HFFc6 (cell line): ENCODE measurements around the gene TTK. TPM values are rescaled to one million over a fixed set of nuclear protein-coding genes. Genes with fewer than 3 reads are reported as not detected.

Experiments used
- DNase-seq: peaks from one replicate; pipeline ENCODE4 v3.0.0-alpha.2; 2018
- H3K27ac Mint-ChIP-seq: 2 replicates; pipeline ENCODE4 v1.8.0; 2020; ENCODE audit warnings: mild to moderate bottlenecking, mixed read lengths
- H3K27me3 Mint-ChIP-seq: 2 replicates; pipeline ENCODE4 v1.8.0; 2021; ENCODE audit warnings: mild to moderate bottlenecking, moderate library complexity, mixed read lengths; ENCODE audit not compliant: insufficient read depth
- H3K36me3 Mint-ChIP-seq: 2 replicates; pipeline ENCODE4 v1.8.0; 2021; ENCODE audit warnings: low read depth, mixed read lengths
- H3K4me1 Mint-ChIP-seq: 2 replicates; pipeline ENCODE4 v1.8.0; 2020; ENCODE audit warnings: low read depth, mixed read lengths
- H3K4me3 Mint-ChIP-seq: 2 replicates; pipeline ENCODE4 v1.8.0; 2020; ENCODE audit warnings: mild to moderate bottlenecking, moderate library complexity, mixed read lengths
- H3K9me3 Mint-ChIP-seq: 2 replicates; pipeline ENCODE4 v1.8.0; 2020; ENCODE audit warnings: mild to moderate bottlenecking, mixed read lengths
- total RNA-seq, 6 experiments: library from RNA; stranded (reverse); fragmentation: NEBNext Ultra II Directional; extraction: Animal tissue kit (Norgen Biotek cat#: 25700); gene quantifications; 2 replicates in 1 of 6; 3 replicates in 5 of 6; pipeline ENCODE4 v1.2.3, GENCODE V29; 2021
- TF ChIP-seq, protein P1 (sequence below): fragments of 200-600 bp; sonication (generic); IDR thresholded peaks from 2 replicates; pipeline ENCODE4 v1.5.0; 2021; ENCODE audit warnings: antibody characterized with exemption, mild to moderate bottlenecking

Gene TTK
- total RNA-seq, 6 experiments from 2014 or later: 10.9 to 26.1 (median 22.5) TPM

DNA sequence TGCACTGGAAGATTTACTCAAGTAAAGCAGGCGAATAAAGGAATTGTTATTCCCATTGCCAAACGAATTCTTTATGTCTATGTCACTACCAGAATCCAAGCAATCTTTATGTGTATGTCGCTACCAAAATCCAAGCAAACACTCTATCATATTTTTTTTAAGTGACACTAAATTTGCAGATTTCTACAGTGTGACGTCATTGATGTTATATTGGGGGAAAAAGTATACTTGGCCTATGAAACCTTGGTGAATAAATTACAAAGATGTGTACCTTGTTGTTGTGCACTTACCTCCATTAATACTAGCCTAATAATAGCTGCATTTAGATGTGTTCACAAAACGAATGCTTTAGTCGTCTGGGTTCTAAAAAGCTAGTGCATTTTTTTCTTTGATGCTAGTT is 957 bp downstream of the TTK start:
- H3K9me3 Mint-ChIP-seq: no peaks in the 10 kb centered on the region

GRCh38 chr6:80006541-80006940 is 2.1 kb downstream of the TTK start:
- Mint-ChIP-seq H3K4me3 (peak overlapping the region; percentile 94), H3K9me3 (no peaks in the 10 kb centered on the region), H3K27me3 (no peaks in the 10 kb centered on the region), H3K27ac (no peak overlapping the region), H3K36me3 (no peaks in the 10 kb centered on the region; the same call in 1 of the 2 replicates), H3K4me1 (peaks cover 39% of the 10 kb centered on the region)
- DNase-seq: no peak
- TF ChIP-seq, protein P1, sequence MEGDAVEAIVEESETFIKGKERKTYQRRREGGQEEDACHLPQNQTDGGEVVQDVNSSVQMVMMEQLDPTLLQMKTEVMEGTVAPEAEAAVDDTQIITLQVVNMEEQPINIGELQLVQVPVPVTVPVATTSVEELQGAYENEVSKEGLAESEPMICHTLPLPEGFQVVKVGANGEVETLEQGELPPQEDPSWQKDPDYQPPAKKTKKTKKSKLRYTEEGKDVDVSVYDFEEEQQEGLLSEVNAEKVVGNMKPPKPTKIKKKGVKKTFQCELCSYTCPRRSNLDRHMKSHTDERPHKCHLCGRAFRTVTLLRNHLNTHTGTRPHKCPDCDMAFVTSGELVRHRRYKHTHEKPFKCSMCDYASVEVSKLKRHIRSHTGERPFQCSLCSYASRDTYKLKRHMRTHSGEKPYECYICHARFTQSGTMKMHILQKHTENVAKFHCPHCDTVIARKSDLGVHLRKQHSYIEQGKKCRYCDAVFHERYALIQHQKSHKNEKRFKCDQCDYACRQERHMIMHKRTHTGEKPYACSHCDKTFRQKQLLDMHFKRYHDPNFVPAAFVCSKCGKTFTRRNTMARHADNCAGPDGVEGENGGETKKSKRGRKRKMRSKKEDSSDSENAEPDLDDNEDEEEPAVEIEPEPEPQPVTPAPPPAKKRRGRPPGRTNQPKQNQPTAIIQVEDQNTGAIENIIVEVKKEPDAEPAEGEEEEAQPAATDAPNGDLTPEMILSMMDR: no peak

More for the DNA sequence above, 957 bp downstream of the TTK start:
- peak overlapping the region; percentile 96 for H3K27ac Mint-ChIP-seq
- H3K4me3 Mint-ChIP-seq: peak overlapping the region; percentile 94
- no peak for DNase-seq
- H3K27me3 Mint-ChIP-seq: no peaks in the 10 kb centered on the region
- peaks cover 39% of the 10 kb centered on the region for H3K4me1 Mint-ChIP-seq
- TF ChIP-seq, protein P1: no peak
- H3K36me3 Mint-ChIP-seq: no peaks in the 10 kb centered on the region; the same call in 1 of the 2 replicates

DNA sequence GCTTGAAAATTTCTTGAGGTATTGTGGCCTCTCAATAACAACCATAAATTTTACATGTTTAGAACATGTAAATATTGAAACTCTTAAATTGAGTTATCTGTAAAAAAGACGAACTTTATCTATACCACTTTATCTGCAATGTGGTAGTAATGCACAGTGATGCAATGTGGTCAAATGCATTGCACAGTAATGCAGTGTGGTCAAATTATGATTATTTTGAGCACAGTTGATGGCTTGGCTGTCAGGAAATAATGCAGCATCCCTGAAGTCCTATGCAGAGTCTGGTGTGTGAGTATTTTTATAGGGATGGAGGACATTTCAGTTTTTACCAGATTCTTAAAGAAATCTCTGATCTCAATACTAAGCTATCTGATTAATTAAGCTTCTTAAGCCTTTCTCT is 5.1 kb downstream of the TTK start:
- peaks cover 25% of the 10 kb centered on the region for H3K4me1 Mint-ChIP-seq
- no peaks in the 10 kb centered on the region; the same call in 1 of the 2 replicates for H3K36me3 Mint-ChIP-seq
- no peaks in the 10 kb centered on the region for H3K9me3 Mint-ChIP-seq
- H3K27me3 Mint-ChIP-seq: no peaks in the 10 kb centered on the region
- no peak overlapping the region for H3K27ac Mint-ChIP-seq
- DNase-seq: no peak
- no peak overlapping the region for H3K4me3 Mint-ChIP-seq
- TF ChIP-seq, protein P1: no peak

DNA sequence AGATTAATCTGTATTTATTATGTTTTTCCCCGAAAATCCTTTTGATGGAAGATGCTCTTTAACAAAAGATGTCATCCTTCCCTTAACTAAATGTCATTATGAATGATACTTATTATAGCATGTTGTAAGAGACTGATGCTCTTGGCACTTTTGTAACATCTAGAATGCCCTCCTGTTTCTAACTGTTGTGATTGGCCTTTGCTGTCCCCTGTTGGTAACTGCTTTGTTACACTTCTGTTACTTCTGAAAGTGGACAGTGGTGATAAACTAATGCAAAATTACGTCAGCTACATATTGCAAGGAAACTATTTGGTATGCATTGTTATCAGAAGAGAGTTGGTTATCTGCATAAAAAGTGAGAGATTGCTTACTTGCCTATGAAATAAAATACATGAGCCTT is 5.8 kb downstream of the TTK start:
- DNase-seq: no peak
- no peaks in the 10 kb centered on the region for H3K9me3 Mint-ChIP-seq
- H3K36me3 Mint-ChIP-seq: no peaks in the 10 kb centered on the region; the same call in 1 of the 2 replicates
- H3K27ac Mint-ChIP-seq: no peak overlapping the region
- peaks cover 22% of the 10 kb centered on the region for H3K4me1 Mint-ChIP-seq
- TF ChIP-seq, protein P1: peak; percentile 31; the same call in 1 of the 2 replicates
- H3K27me3 Mint-ChIP-seq: no peaks in the 10 kb centered on the region
- no peak overlapping the region for H3K4me3 Mint-ChIP-seq

GRCh38 chr6:80015839-80016435 is 11.5 kb downstream of the TTK start:
- Mint-ChIP-seq H3K36me3 (no peaks in the 10 kb centered on the region; the same call in 1 of the 2 replicates), H3K4me3 (no peak overlapping the region), H3K9me3 (no peaks in the 10 kb centered on the region), H3K4me1 (no peaks in the 10 kb centered on the region), H3K27ac (no peak overlapping the region), H3K27me3 (no peaks in the 10 kb centered on the region)
- TF ChIP-seq, protein P1: no peak
- no peak for DNase-seq
